K562 (cell line): Measurements from ENCODE around the gene ZNF668. TPM values are rescaled to one million over a fixed set of nuclear protein-coding genes. Genes with fewer than 3 reads are reported as not detected.
A peak's percentile ranks its signal among the peaks of the same experiment; 100 is the strongest.

Source experiments
- CSDE1 ChIP-seq, 2 experiments: fragments of 450-650 bp; IDR thresholded peaks; 2 replicates each; pipeline ENCODE4 v1.6.1; 2016; ENCODE audit warnings: mild to moderate bottlenecking in 1 of 2
- CXXC5 ChIP-seq: fragments of 250-450 bp; sonication (Bioruptor Pico); IDR thresholded peaks from 2 replicates; pipeline ENCODE4 v1.8.0; 2022; ENCODE audit warnings: inconsistent platforms, mild to moderate bottlenecking, moderate library complexity
- FOXP1 ChIP-seq: sonication (generic); formaldehyde crosslinking; IDR thresholded peaks from 2 replicates; pipeline ENCODE4 v1.8.0; 2022; ENCODE audit warnings: mild to moderate bottlenecking, missing genetic modification reagents
- HNRNPLL ChIP-seq: fragments of 200-400 bp; formaldehyde crosslinking; IDR thresholded peaks from 2 replicates; pipeline ENCODE4 v1.6.1; 2017; ENCODE audit warnings: low read length, low read depth, mild to moderate bottlenecking; ENCODE audit not compliant: poor library complexity, severe bottlenecking
- MAFK ChIP-seq: IDR thresholded peaks from 2 replicates; pipeline ENCODE4 v1.6.1; 2011; ENCODE audit warnings: low read length, improper control_type of control experiment
- MCM7 ChIP-seq, 2 experiments: fragments of 450-650 bp; IDR thresholded peaks; 2 replicates each; pipeline ENCODE4 v1.6.1; 2016 to 2018
- PRPF4 ChIP-seq: fragments of 200-400 bp; formaldehyde crosslinking; IDR thresholded peaks from one replicate; pipeline ENCODE4 v1.6.1; 2017; ENCODE audit warnings: low read length, low read depth, mild to moderate bottlenecking; ENCODE audit not compliant: insufficient read depth, poor library complexity, severe bottlenecking
- RCOR1 ChIP-seq, 2 experiments: IDR thresholded peaks; 2 replicates each; pipeline ENCODE4 v1.6.1; 2012; ENCODE audit warnings: low read depth in 2 of 2, low read length in 2 of 2, borderline replicate concordance in 1 of 2, improper control_type of control experiment in 1 of 2
- SAFB ChIP-seq: fragments of 200-400 bp; formaldehyde crosslinking; IDR thresholded peaks from 2 replicates; pipeline ENCODE4 v1.6.1; 2017; ENCODE audit warnings: low read depth, low read length, borderline replicate concordance
- SNRNP70 ChIP-seq: fragments of 200-400 bp; formaldehyde crosslinking; optimal IDR thresholded peaks from 2 replicates; pipeline ENCODE3; 2017; ENCODE audit warnings: low read depth, low read length
- ZNF12 ChIP-seq: sonication (generic); formaldehyde crosslinking; IDR thresholded peaks from 2 replicates; pipeline ENCODE4 v1.4.0; 2020; ENCODE audit warnings: mild to moderate bottlenecking, missing genetic modification reagents
- ZNF316 ChIP-seq: fragments of 450-650 bp; IDR thresholded peaks from 2 replicates; pipeline ENCODE4 v1.6.1; 2016
- ZNF785 ChIP-seq: fragments of 250-450 bp; sonication (Bioruptor Pico); IDR thresholded peaks from 2 replicates; pipeline ENCODE4 v1.4.0; 2020; ENCODE audit warnings: mild to moderate bottlenecking
- polyA plus RNA-seq, 8 experiments: library from polyadenylated mRNA; depleted of rRNA in 4 of 8; stranded (reverse) in 5 of 8; unstranded in 3 of 8; fragments of >200 nt; fragmentation: Nextera tagmentation in 2 of 8; fragmentation: Illumina TruSeq in 1 of 8; extraction: Ambion mirVana in 2 of 8; extraction: Trizol in 1 of 8; gene quantifications; 2 replicates each; pipeline versions ENCODE4 v1.2.1 to v1.2.3, GENCODE V29; 2011 to 2014; ENCODE audit warnings: inconsistent platforms in 1 of 8, missing spikeins in 1 of 8
- total RNA-seq, 7 experiments: library from RNA; depleted of rRNA in 6 of 7; stranded (reverse); fragments of >200 nt in 6 of 7; fragmentation: Illumina TruSeq in 2 of 7; extraction: Trizol in 2 of 7; gene quantifications; 2 replicates each; pipeline versions ENCODE4 v1.2.1 to v1.2.3, GENCODE V29; 2011 to 2021; ENCODE audit warnings: low replicate concordance in 1 of 7
- TF ChIP-seq, protein P1 (sequence below): fragments of 450-650 bp; IDR thresholded peaks from 2 replicates; pipeline ENCODE4 v1.6.1; 2016; ENCODE audit warnings: missing biosample characterization, missing genetic modification characterization
- TF ChIP-seq, protein P2 (sequence below): fragments of 250-450 bp; sonication (Bioruptor Pico); IDR thresholded peaks from 2 replicates; pipeline ENCODE4 v1.4.0; 2020; ENCODE audit warnings: borderline replicate concordance
- TF ChIP-seq, protein P3 (sequence below), 2 experiments: fragments of 450-650 bp; IDR thresholded peaks; 2 replicates each; pipeline ENCODE4 v1.6.1; 2018; ENCODE audit warnings: mild to moderate bottlenecking in 2 of 2, low read depth in 1 of 2; ENCODE audit not compliant: partially characterized antibody in 2 of 2
- TF ChIP-seq, protein P4 (sequence below): fragments of 250-450 bp; sonication (Bioruptor Pico); IDR thresholded peaks from 2 replicates; pipeline ENCODE4 v1.4.0; 2020; ENCODE audit warnings: mild to moderate bottlenecking, moderate library complexity
- TF ChIP-seq, protein P5 (sequence below): fragments of 450-650 bp; formaldehyde crosslinking; IDR thresholded peaks from 2 replicates; pipeline ENCODE4 v1.4.0; 2022; ENCODE audit warnings: missing genetic modification characterization

ZNF668 gene
- total and polyA plus RNA-seq, 9 of the 15 experiments (the other 6 are each of a cell fraction or from before 2014, with no cell fraction given): 0.04 to 15.3 (median 3.8) TPM; not detected in 1

DNA sequence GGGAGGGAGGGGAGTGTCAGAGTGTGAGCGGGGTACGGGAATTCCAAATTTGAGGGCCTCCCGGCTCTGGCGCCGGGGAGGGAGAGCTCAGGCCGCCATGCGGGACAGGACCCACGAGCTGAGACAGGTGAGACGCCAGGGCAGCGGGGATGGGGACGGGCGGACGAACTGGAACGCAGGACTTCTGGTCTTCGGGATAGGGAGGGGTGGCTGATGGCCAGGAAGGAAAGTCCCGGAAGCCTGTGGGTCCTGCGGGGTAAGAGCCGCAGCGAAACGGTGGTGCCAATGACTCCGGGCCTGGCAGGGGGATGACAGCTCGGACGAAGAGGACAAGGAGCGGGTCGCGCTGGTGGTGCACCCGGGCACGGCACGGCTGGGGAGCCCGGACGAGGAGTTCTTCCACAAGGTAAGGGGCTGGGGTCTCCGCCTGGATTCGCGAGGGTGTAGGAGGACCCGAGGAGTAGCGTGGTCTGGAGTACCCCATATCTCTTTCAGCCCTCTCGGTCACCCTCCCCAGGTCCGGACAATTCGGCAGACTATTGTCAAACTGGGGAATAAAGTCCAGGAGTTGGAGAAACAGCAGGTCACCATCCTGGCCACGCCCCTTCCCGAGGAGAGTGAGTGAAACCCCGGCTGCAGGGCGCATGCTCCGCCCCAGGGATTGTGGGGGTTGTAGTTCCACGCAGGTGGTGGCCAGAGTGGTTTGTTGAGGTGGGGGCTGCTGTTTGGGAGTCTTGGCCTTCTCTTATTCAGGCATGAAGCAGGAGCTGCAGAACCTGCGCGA, 40.1 kb downstream of the ZNF668 start (continued):
- TF ChIP-seq, protein P1, sequence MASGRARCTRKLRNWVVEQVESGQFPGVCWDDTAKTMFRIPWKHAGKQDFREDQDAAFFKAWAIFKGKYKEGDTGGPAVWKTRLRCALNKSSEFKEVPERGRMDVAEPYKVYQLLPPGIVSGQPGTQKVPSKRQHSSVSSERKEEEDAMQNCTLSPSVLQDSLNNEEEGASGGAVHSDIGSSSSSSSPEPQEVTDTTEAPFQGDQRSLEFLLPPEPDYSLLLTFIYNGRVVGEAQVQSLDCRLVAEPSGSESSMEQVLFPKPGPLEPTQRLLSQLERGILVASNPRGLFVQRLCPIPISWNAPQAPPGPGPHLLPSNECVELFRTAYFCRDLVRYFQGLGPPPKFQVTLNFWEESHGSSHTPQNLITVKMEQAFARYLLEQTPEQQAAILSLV (tag): no peak
- TF ChIP-seq MCM7 (IDR thresholded peaks at IDR 0.05) (no peak), HNRNPLL (no peak), SAFB (no peak), MAFK (no peak), ZNF316 (no peak), FOXP1 (CRISPR knock-in tag) (no peak), ZNF12 (CRISPR knock-in tag) (0 out of 2 replicates have a peak, but pooled peaks have one; percentile 12), RCOR1 (IDR thresholded peaks at IDR 0.05; ENCODE audit: borderline replicate concordance in 1 of 2, low read depth in 2 of 2, low read length in 2 of 2) (peak in 1 of 2 experiments; percentile 28; a peak in 1 of 4 replicates), ZNF785 (CRISPR knock-in tag) (no peak), SNRNP70 (no peak), PRPF4 (no peak), CXXC5 (no peak), CSDE1 (IDR thresholded peaks at IDR 0.05) (no peak)
- TF ChIP-seq, protein P2, sequence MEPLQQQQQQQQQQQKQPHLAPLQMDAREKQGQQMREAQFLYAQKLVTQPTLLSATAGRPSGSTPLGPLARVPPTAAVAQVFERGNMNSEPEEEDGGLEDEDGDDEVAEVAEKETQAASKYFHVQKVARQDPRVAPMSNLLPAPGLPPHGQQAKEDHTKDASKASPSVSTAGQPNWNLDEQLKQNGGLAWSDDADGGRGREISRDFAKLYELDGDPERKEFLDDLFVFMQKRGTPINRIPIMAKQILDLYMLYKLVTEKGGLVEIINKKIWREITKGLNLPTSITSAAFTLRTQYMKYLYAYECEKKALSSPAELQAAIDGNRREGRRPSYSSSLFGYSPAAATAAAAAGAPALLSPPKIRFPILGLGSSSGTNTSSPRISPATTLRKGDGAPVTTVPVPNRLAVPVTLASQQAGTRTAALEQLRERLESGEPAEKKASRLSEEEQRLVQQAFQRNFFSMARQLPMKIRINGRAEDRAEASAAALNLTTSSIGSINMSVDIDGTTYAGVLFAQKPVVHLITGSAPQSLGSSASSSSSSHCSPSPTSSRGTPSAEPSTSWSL (CRISPR knock-in tag): no peak
- TF ChIP-seq, protein P3, sequence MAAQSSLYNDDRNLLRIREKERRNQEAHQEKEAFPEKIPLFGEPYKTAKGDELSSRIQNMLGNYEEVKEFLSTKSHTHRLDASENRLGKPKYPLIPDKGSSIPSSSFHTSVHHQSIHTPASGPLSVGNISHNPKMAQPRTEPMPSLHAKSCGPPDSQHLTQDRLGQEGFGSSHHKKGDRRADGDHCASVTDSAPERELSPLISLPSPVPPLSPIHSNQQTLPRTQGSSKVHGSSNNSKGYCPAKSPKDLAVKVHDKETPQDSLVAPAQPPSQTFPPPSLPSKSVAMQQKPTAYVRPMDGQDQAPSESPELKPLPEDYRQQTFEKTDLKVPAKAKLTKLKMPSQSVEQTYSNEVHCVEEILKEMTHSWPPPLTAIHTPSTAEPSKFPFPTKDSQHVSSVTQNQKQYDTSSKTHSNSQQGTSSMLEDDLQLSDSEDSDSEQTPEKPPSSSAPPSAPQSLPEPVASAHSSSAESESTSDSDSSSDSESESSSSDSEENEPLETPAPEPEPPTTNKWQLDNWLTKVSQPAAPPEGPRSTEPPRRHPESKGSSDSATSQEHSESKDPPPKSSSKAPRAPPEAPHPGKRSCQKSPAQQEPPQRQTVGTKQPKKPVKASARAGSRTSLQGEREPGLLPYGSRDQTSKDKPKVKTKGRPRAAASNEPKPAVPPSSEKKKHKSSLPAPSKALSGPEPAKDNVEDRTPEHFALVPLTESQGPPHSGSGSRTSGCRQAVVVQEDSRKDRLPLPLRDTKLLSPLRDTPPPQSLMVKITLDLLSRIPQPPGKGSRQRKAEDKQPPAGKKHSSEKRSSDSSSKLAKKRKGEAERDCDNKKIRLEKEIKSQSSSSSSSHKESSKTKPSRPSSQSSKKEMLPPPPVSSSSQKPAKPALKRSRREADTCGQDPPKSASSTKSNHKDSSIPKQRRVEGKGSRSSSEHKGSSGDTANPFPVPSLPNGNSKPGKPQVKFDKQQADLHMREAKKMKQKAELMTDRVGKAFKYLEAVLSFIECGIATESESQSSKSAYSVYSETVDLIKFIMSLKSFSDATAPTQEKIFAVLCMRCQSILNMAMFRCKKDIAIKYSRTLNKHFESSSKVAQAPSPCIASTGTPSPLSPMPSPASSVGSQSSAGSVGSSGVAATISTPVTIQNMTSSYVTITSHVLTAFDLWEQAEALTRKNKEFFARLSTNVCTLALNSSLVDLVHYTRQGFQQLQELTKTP (IDR thresholded peaks at IDR 0.05; ENCODE audit: low read depth in 1 of 2, partially characterized antibody in 2 of 2): peak in 1 of 2 experiments; percentile 80
- TF ChIP-seq, protein P4, sequence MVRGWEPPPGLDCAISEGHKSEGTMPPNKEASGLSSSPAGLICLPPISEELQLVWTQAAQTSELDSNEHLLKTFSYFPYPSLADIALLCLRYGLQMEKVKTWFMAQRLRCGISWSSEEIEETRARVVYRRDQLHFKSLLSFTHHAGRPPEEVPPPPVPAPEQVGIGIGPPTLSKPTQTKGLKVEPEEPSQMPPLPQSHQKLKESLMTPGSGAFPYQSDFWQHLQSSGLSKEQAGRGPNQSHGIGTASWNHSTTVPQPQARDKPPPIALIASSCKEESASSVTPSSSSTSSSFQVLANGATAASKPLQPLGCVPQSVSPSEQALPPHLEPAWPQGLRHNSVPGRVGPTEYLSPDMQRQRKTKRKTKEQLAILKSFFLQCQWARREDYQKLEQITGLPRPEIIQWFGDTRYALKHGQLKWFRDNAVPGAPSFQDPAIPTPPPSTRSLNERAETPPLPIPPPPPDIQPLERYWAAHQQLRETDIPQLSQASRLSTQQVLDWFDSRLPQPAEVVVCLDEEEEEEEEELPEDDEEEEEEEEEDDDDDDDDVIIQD (CRISPR knock-in tag): no peak
- TF ChIP-seq, protein P5, sequence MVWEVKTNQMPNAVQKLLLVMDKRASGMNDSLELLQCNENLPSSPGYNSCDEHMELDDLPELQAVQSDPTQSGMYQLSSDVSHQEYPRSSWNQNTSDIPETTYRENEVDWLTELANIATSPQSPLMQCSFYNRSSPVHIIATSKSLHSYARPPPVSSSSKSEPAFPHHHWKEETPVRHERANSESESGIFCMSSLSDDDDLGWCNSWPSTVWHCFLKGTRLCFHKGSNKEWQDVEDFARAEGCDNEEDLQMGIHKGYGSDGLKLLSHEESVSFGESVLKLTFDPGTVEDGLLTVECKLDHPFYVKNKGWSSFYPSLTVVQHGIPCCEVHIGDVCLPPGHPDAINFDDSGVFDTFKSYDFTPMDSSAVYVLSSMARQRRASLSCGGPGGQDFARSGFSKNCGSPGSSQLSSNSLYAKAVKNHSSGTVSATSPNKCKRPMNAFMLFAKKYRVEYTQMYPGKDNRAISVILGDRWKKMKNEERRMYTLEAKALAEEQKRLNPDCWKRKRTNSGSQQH: no peak
